ENCODE results near the gene NPW. TPM values are rescaled to one million over a fixed set of nuclear protein-coding genes. Genes with fewer than 3 reads are reported as not detected.
A peak's percentile ranks its signal among the peaks of the same experiment; 100 is the strongest.

The NPW gene
- total and polyA plus RNA-seq, 9 of the 15 experiments (the other 6 are each of a cell fraction or from before 2014, with no cell fraction given) = 0.14 to 4.0 (median 2.6) TPM; not detected in 4

- no peak for TF ChIP-seq POU5F1 (IDR thresholded peaks at IDR 0.05; ENCODE audit: borderline replicate concordance, low read depth, low read length, partially characterized antibody)
- TF ChIP-seq, protein P1, sequence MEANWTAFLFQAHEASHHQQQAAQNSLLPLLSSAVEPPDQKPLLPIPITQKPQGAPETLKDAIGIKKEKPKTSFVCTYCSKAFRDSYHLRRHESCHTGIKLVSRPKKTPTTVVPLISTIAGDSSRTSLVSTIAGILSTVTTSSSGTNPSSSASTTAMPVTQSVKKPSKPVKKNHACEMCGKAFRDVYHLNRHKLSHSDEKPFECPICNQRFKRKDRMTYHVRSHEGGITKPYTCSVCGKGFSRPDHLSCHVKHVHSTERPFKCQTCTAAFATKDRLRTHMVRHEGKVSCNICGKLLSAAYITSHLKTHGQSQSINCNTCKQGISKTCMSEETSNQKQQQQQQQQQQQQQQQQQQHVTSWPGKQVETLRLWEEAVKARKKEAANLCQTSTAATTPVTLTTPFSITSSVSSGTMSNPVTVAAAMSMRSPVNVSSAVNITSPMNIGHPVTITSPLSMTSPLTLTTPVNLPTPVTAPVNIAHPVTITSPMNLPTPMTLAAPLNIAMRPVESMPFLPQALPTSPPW (CRISPR knock-in tag; IDR thresholded peaks at IDR 0.05) = peak; percentile 71
- no peak for TF ChIP-seq BACH1 (tag; IDR thresholded peaks at IDR 0.05)
- TF ChIP-seq, protein P2, sequence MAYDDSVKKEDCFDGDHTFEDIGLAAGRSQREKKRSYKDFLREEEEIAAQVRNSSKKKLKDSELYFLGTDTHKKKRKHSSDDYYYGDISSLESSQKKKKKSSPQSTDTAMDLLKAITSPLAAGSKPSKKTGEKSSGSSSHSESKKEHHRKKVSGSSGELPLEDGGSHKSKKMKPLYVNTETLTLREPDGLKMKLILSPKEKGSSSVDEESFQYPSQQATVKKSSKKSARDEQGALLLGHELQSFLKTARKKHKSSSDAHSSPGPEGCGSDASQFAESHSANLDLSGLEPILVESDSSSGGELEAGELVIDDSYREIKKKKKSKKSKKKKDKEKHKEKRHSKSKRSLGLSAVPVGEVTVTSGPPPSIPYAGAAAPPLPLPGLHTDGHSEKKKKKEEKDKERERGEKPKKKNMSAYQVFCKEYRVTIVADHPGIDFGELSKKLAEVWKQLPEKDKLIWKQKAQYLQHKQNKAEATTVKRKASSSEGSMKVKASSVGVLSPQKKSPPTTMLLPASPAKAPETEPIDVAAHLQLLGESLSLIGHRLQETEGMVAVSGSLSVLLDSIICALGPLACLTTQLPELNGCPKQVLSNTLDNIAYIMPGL (CRISPR knock-in tag; IDR thresholded peaks at IDR 0.05) = no peak
- no peak for TF ChIP-seq EWSR1 (IDR thresholded peaks at IDR 0.05; ENCODE audit: borderline replicate concordance, low read depth, partially characterized antibody)
- no peak for TF ChIP-seq ZNF695 (CRISPR knock-in tag; IDR thresholded peaks at IDR 0.05)
- no peak for TF ChIP-seq ESRRA (IDR thresholded peaks at IDR 0.05; ENCODE audit: borderline replicate concordance, low read depth)
- no peak for TF ChIP-seq TCF7 (IDR thresholded peaks at IDR 0.05; ENCODE audit: borderline replicate concordance)
- TF ChIP-seq, protein P3, sequence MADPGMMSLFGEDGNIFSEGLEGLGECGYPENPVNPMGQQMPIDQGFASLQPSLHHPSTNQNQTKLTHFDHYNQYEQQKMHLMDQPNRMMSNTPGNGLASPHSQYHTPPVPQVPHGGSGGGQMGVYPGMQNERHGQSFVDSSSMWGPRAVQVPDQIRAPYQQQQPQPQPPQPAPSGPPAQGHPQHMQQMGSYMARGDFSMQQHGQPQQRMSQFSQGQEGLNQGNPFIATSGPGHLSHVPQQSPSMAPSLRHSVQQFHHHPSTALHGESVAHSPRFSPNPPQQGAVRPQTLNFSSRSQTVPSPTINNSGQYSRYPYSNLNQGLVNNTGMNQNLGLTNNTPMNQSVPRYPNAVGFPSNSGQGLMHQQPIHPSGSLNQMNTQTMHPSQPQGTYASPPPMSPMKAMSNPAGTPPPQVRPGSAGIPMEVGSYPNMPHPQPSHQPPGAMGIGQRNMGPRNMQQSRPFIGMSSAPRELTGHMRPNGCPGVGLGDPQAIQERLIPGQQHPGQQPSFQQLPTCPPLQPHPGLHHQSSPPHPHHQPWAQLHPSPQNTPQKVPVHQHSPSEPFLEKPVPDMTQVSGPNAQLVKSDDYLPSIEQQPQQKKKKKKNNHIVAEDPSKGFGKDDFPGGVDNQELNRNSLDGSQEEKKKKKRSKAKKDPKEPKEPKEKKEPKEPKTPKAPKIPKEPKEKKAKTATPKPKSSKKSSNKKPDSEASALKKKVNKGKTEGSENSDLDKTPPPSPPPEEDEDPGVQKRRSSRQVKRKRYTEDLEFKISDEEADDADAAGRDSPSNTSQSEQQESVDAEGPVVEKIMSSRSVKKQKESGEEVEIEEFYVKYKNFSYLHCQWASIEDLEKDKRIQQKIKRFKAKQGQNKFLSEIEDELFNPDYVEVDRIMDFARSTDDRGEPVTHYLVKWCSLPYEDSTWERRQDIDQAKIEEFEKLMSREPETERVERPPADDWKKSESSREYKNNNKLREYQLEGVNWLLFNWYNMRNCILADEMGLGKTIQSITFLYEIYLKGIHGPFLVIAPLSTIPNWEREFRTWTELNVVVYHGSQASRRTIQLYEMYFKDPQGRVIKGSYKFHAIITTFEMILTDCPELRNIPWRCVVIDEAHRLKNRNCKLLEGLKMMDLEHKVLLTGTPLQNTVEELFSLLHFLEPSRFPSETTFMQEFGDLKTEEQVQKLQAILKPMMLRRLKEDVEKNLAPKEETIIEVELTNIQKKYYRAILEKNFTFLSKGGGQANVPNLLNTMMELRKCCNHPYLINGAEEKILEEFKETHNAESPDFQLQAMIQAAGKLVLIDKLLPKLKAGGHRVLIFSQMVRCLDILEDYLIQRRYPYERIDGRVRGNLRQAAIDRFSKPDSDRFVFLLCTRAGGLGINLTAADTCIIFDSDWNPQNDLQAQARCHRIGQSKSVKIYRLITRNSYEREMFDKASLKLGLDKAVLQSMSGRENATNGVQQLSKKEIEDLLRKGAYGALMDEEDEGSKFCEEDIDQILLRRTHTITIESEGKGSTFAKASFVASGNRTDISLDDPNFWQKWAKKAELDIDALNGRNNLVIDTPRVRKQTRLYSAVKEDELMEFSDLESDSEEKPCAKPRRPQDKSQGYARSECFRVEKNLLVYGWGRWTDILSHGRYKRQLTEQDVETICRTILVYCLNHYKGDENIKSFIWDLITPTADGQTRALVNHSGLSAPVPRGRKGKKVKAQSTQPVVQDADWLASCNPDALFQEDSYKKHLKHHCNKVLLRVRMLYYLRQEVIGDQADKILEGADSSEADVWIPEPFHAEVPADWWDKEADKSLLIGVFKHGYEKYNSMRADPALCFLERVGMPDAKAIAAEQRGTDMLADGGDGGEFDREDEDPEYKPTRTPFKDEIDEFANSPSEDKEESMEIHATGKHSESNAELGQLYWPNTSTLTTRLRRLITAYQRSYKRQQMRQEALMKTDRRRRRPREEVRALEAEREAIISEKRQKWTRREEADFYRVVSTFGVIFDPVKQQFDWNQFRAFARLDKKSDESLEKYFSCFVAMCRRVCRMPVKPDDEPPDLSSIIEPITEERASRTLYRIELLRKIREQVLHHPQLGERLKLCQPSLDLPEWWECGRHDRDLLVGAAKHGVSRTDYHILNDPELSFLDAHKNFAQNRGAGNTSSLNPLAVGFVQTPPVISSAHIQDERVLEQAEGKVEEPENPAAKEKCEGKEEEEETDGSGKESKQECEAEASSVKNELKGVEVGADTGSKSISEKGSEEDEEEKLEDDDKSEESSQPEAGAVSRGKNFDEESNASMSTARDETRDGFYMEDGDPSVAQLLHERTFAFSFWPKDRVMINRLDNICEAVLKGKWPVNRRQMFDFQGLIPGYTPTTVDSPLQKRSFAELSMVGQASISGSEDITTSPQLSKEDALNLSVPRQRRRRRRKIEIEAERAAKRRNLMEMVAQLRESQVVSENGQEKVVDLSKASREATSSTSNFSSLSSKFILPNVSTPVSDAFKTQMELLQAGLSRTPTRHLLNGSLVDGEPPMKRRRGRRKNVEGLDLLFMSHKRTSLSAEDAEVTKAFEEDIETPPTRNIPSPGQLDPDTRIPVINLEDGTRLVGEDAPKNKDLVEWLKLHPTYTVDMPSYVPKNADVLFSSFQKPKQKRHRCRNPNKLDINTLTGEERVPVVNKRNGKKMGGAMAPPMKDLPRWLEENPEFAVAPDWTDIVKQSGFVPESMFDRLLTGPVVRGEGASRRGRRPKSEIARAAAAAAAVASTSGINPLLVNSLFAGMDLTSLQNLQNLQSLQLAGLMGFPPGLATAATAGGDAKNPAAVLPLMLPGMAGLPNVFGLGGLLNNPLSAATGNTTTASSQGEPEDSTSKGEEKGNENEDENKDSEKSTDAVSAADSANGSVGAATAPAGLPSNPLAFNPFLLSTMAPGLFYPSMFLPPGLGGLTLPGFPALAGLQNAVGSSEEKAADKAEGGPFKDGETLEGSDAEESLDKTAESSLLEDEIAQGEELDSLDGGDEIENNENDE (IDR thresholded peaks at IDR 0.05; ENCODE audit: low read depth, low read length) = no peak
These were observed 7.7 kb downstream of the NPW start (continued) for GRCh38 chr16:2027024-2028010.

Data from K562 (cell line).